HG03280 (cell line): ENCODE results near the gene ALOXE3.
A peak's percentile ranks its signal among the peaks of the same experiment; 100 is the strongest.

Source experiments
- ATAC-seq: cut with Tn5 transposase; IDR thresholded peaks from one replicate; pipeline ENCODE4 v1.9.1; 2021; ENCODE audit warnings: mild to moderate bottlenecking, moderate library complexity; ENCODE audit not compliant: unreplicated experiment

Gene ALOXE3

GRCh38 chr17:8117980-8118768 lies at the start of gene ALOXE3:
Gene ALOXE3, minus strand, starts transcription at chr17:8118514. Its CDS starts 524 bp downstream, at chr17:8117990.
- ATAC-seq, result no peak

GRCh38 chr17:8167526-8167925 lies 49.2 kb upstream of the ALOXE3 start:
- no peak for ATAC-seq

GRCh38 chr17:8166731-8167130 lies 48.4 kb upstream of the ALOXE3 start:
- ATAC-seq, result no peak

GRCh38 chr17:8164815-8165131 lies 46.5 kb upstream of the ALOXE3 start:
- no peak for ATAC-seq

GRCh38 chr17:8163978-8164814 lies 45.9 kb upstream of the ALOXE3 start:
- ATAC-seq, result no peak

- no peak for ATAC-seq
Observed at GRCh38 chr17:8162997-8163977, 45.0 kb upstream of the ALOXE3 start.

GRCh38 chr17:8162233-8162996 lies 44.1 kb upstream of the ALOXE3 start, which contains the start of gene VAMP2:
Gene VAMP2, minus strand, starts transcription at chr17:8162948. Its CDS starts 69 bp downstream, at chr17:8162879.
- no peak for ATAC-seq

GRCh38 chr17:8161289-8162232 lies 43.2 kb upstream of the ALOXE3 start:
- ATAC-seq, result no peak

- ATAC-seq, result no peak
Observed at GRCh38 chr17:8160741-8161221, 42.5 kb upstream of the ALOXE3 start.

GRCh38 chr17:8160224-8160577 lies 41.9 kb upstream of the ALOXE3 start:
- ATAC-seq, result no peak

GRCh38 chr17:8159459-8160223 lies 41.3 kb upstream of the ALOXE3 start:
- ATAC-seq, result no peak

- no peak for ATAC-seq
Observed at GRCh38 chr17:8159032-8159400, 40.7 kb upstream of the ALOXE3 start.

- ATAC-seq, result no peak
Observed at GRCh38 chr17:8158267-8159031, 40.1 kb upstream of the ALOXE3 start.

- ATAC-seq, result peak; percentile 80
Observed at GRCh38 chr17:8156246-8156992, 38.1 kb upstream of the ALOXE3 start.

GRCh38 chr17:8155996-8156245 lies 37.6 kb upstream of the ALOXE3 start:
- ATAC-seq, result no peak

- no peak for ATAC-seq
Observed at GRCh38 chr17:8155231-8155995, 37.1 kb upstream of the ALOXE3 start.
